SJSA1 (cell line): ENCODE data around the gene FOXN4. TPM values are rescaled to one million over a fixed set of nuclear protein-coding genes. Genes with fewer than 3 reads are reported as not detected.
A peak's percentile ranks its signal among the peaks of the same experiment; 100 is the strongest.

ENCODE experiments used
- DNase-seq, 2 experiments: peaks; one replicate each; pipeline ENCODE4 v3.0.0-alpha.2; 2015 to 2020; ENCODE audit warnings: low spot score in 2 of 2, low read depth in 1 of 2
- H3K27ac ChIP-seq: fragments of 250-450 bp; sonication (Bioruptor Pico); 2 replicates; pipeline ENCODE4 v1.5.1; 2020; ENCODE audit warnings: mild to moderate bottlenecking, moderate library complexity
- H3K27me3 ChIP-seq: fragments of 250-450 bp; sonication (Bioruptor Pico); replicated peaks from 2 replicates; pipeline ENCODE4 v1.5.1; 2020; ENCODE audit warnings: mild to moderate bottlenecking, moderate library complexity
- H3K36me3 ChIP-seq: fragments of 250-450 bp; sonication (Bioruptor Pico); 2 replicates; pipeline ENCODE4 v1.5.1; 2020; ENCODE audit warnings: mild to moderate bottlenecking
- H3K4me1 ChIP-seq: fragments of 250-450 bp; sonication (Bioruptor Pico); replicated peaks from 2 replicates; pipeline ENCODE4 v1.6.1; 2021; ENCODE audit warnings: mild to moderate bottlenecking
- H3K4me3 ChIP-seq: fragments of 250-450 bp; sonication (Bioruptor Pico); 2 replicates; pipeline ENCODE4 v1.5.1; 2020; ENCODE audit warnings: mild to moderate bottlenecking
- H3K9me3 ChIP-seq: fragments of 250-450 bp; sonication (Bioruptor Pico); replicated peaks from 2 replicates; pipeline ENCODE4 v1.5.1; 2020; ENCODE audit warnings: mild to moderate bottlenecking
- total RNA-seq: library from RNA; depleted of rRNA; stranded (reverse); fragments of >200 nt; shearing (Covaris generic); gene quantifications from 2 replicates; pipeline ENCODE4 v1.2.3, GENCODE V29; 2014; rRNA removed

Gene FOXN4, protein sequence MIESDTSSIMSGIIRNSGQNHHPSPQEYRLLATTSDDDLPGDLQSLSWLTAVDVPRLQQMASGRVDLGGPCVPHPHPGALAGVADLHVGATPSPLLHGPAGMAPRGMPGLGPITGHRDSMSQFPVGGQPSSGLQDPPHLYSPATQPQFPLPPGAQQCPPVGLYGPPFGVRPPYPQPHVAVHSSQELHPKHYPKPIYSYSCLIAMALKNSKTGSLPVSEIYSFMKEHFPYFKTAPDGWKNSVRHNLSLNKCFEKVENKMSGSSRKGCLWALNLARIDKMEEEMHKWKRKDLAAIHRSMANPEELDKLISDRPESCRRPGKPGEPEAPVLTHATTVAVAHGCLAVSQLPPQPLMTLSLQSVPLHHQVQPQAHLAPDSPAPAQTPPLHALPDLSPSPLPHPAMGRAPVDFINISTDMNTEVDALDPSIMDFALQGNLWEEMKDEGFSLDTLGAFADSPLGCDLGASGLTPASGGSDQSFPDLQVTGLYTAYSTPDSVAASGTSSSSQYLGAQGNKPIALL
- total RNA-seq = not detected in 2 replicates

DNA sequence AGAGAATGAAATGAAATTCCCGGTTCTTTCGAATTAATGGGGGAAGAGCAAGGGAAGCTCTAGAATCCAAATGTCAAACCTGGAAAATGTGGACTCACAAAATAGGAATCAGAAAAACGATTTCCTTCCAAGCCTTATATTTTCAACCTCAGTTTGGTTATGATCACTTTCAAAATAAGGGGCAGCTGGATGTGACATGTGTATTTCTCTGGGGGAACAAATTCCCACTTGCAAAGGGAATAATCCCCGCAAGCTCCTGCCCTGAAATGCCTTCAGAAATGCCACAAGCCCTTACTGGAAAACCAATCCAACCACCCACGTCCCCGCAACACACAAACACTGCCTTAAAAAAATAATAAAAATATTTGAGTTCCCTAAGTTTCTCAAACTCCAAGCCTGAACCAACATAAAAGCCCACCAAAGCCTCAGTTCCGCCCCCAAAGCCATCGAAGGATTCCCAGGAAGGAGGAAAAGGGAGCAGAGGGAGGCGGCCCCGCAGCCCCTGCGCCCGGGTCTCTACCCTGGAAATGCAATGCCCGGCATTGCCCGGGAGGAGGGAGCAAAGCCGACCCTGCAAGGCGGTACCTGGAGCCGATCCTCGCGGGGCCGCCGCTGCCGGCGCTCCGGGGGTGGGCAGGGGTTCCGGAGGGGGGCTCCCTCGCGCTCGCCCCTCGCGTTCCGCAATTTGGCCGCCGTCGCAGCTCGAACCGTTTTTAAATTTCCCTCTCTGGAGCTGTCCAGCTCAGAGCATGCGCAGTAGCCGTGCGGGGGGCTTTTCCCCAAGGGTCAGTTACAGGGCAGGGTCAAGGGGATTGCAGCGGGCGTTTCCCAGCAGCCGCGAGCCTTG, at the start of gene FOXN4:
Gene FOXN4 (minus strand): TSS at position 751 of the 847 bp plus-strand sequence. CDS start 963 bp downstream, outside the sequence.
- Histone ChIP-seq H3K4me3 (no peak within 1 kb of the TSS), H3K27me3 (peaks cover 63% of the 10 kb centered on the region)

GRCh38 chr12:109358154-109358869, 49.2 kb upstream of the FOXN4 start:
- Histone ChIP-seq H3K36me3 (no peaks in the 10 kb centered on the region), H3K9me3 (no peaks in the 10 kb centered on the region), H3K27ac (no peak overlapping the region), H3K4me1 (no peaks in the 10 kb centered on the region), H3K27me3 (peaks cover 36% of the 10 kb centered on the region), H3K4me3 (no peak overlapping the region)
- no peak for DNase-seq

More for the DNA sequence above, at the start of gene FOXN4:
- H3K36me3 ChIP-seq = no peaks in the 10 kb centered on the region
- no peaks in the 10 kb centered on the region for H3K9me3 ChIP-seq
- H3K4me1 ChIP-seq = peaks cover 4% of the 10 kb centered on the region; the same call in 1 of the 2 replicates
- DNase-seq = peak in 1 of 2 experiments; percentile 11
- H3K27ac ChIP-seq = no peak within 1 kb of the TSS

DNA sequence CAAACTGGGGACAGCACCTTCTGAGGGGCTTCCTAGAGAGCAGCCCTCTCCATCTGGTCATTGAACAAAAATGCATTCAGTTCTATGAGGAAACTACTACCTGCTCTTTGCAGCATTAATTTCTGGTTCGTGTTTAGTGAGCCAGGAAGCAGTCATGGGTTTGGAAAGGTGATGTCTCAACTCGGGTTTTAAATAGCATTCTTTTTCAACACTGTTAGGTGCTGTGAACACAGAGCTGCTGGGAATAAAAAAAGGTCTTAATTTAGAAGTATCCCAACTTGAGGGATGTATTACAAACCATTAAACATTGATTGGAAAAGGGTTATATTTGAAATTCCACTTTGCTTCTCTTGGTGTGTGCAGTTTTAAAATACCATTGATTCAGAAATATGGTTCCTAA, 47.9 kb upstream of the FOXN4 start:
- Histone ChIP-seq H3K27me3 (peaks cover 36% of the 10 kb centered on the region), H3K4me3 (no peak overlapping the region), H3K4me1 (no peaks in the 10 kb centered on the region), H3K36me3 (no peaks in the 10 kb centered on the region), H3K9me3 (no peaks in the 10 kb centered on the region), H3K27ac (no peak overlapping the region)
- no peak for DNase-seq

DNA sequence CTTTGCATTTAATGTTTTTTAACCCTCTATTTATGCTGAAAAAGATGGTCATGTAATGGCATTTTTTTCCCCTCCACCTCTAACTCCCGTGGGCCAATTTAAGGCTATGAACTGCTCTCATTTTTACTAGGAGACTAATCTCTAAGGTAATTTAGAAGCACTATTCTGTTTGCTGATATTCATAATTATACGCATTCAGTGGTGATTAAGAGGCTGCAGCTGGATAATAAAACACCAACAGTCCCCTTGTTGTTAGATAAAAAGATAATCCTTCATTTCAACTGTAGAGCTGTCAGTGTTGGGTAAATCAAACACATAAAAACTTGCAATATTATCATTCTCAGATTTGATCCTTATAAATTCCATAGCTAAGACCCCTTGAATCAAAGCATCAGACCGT, 47.5 kb upstream of the FOXN4 start:
- no peak overlapping the region for H3K4me3 ChIP-seq
- no peaks in the 10 kb centered on the region for H3K4me1 ChIP-seq
- no peaks in the 10 kb centered on the region for H3K9me3 ChIP-seq
- no peak for DNase-seq
- peaks cover 36% of the 10 kb centered on the region for H3K27me3 ChIP-seq
- H3K27ac ChIP-seq = no peak overlapping the region
- H3K36me3 ChIP-seq = no peaks in the 10 kb centered on the region

DNA sequence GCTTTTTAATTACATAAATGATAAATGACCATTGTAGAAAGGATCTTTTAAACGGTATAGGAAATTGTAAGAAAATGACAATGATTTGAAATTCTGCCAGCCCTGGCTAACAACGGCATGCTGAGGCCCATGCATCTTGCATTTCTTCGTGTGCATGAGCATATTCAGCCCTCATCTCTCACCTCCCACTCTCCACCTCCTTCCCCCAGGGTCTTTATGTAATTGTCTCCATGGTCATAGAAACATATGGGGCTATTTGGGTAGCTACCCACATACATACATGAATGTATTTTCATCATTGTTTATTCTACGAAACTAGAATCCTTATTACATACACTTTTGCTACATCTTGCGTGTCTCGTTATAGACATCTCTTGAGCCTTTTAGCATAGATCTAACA, 43.1 kb upstream of the FOXN4 start:
- DNase-seq = no peak
- Histone ChIP-seq H3K4me3 (no peak overlapping the region), H3K27me3 (peaks cover 31% of the 10 kb centered on the region), H3K27ac (no peak overlapping the region), H3K36me3 (no peaks in the 10 kb centered on the region), H3K9me3 (no peaks in the 10 kb centered on the region), H3K4me1 (no peaks in the 10 kb centered on the region)

DNA sequence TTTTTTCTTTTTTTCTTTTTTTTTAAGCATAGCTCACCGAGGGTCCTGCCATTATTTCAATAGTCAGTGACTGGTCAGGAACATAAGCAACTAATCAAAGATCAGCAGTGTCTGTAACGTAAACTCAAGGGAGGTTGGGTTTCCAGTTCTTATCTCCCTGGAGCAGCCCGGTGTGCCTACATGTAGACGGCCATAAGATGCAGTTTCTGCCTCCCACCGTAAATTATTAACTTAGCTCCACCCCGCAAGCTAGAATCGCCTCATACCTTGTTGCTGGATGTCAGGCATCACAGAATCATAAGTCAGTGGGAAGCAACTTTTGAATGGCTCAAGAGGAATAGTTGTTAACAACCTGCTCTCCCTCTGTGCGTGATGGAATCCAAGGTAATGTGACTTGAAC, 38.5 kb upstream of the FOXN4 start, which contains the start of gene MYO1H:
Gene MYO1H (plus strand): TSS at position 312 of the 400 bp plus-strand sequence. CDS start 61 bp downstream, at position 373.
- Histone ChIP-seq H3K27ac (no peak within 1 kb of the TSS), H3K27me3 (peaks cover 8% of the 10 kb centered on the region), H3K36me3 (no peaks in the 10 kb centered on the region), H3K4me3 (no peak within 1 kb of the TSS), H3K4me1 (no peaks in the 10 kb centered on the region), H3K9me3 (no peaks in the 10 kb centered on the region)
- DNase-seq = no peak

DNA sequence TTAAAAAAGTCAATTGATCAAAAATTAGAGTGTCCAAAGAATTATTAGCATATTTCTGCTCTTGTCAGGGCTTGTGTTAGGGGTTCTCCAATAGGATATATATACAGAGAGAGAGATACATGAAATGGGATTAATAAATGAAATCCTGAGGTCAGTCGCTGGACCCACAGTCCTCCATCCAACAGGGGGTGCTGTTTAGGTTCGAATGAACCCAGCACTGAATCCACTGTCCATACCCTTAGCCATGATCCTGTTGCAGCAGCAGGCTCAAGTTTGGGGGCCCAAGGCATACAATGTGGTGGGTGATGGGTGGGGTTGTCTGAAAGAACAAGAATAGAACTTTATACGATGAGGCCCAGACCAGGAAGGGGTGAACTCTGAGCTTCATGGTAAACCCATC, 37.8 kb upstream of the FOXN4 start:
- no peaks in the 10 kb centered on the region for H3K9me3 ChIP-seq
- no peaks in the 10 kb centered on the region for H3K4me1 ChIP-seq
- no peaks in the 10 kb centered on the region for H3K36me3 ChIP-seq
- H3K27ac ChIP-seq = no peak overlapping the region
- peaks cover 5% of the 10 kb centered on the region for H3K27me3 ChIP-seq
- no peak overlapping the region for H3K4me3 ChIP-seq
- no peak for DNase-seq

- Histone ChIP-seq H3K4me3 (no peak overlapping the region), H3K4me1 (no peaks in the 10 kb centered on the region), H3K9me3 (no peaks in the 10 kb centered on the region), H3K27me3 (no peaks in the 10 kb centered on the region; the same call in 1 of the 2 replicates), H3K36me3 (no peaks in the 10 kb centered on the region), H3K27ac (no peak overlapping the region)
- DNase-seq = no peak
These were observed 36.3 kb upstream of the FOXN4 start for GRCh38 chr12:109345428-109345827.

- Histone ChIP-seq H3K4me1 (no peaks in the 10 kb centered on the region), H3K4me3 (no peak overlapping the region), H3K36me3 (no peaks in the 10 kb centered on the region), H3K27me3 (no peaks in the 10 kb centered on the region; the same call in 1 of the 2 replicates), H3K9me3 (no peaks in the 10 kb centered on the region), H3K27ac (no peak overlapping the region)
- no peak for DNase-seq
These were observed 34.6 kb upstream of the FOXN4 start for GRCh38 chr12:109343677-109344076.

DNA sequence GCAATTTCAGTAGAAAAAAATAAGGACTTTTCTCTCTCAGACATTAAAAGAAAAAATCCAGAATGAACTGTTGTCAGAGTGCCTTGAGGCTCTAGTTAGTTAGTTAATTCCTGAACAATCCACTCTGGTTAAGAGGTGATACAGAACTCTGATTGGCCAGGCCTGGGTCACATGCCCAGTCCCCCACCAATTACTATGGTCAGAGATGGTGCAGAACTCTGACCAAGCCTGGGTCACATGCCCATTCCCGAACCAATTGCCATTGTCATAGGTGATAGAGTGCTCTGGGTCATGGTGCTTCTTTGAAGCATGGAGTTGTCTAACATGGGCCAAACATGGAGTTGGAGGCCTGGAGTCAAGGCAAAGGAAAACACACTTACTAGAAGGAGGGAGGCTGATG, 27.5 kb upstream of the FOXN4 start:
- Histone ChIP-seq H3K27ac (no peak overlapping the region), H3K27me3 (peaks cover 6% of the 10 kb centered on the region), H3K9me3 (no peaks in the 10 kb centered on the region), H3K36me3 (no peaks in the 10 kb centered on the region), H3K4me1 (no peaks in the 10 kb centered on the region), H3K4me3 (no peak overlapping the region)
- no peak for DNase-seq

- H3K9me3 ChIP-seq = no peaks in the 10 kb centered on the region
These were observed 25.8 kb upstream of the FOXN4 start for GRCh38 chr12:109334887-109335286.

GRCh38 chr12:109331301-109331952, 22.3 kb upstream of the FOXN4 start:
- Histone ChIP-seq H3K27me3 (peaks cover 35% of the 10 kb centered on the region), H3K9me3 (no peaks in the 10 kb centered on the region), H3K36me3 (no peaks in the 10 kb centered on the region), H3K27ac (no peak overlapping the region), H3K4me1 (no peaks in the 10 kb centered on the region), H3K4me3 (no peak overlapping the region)
- no peak for DNase-seq

More at GRCh38 chr12:109334887-109335286, 25.8 kb upstream of the FOXN4 start:
- peaks cover 18% of the 10 kb centered on the region for H3K27me3 ChIP-seq
- DNase-seq = no peak
- H3K4me1 ChIP-seq = no peaks in the 10 kb centered on the region
- H3K27ac ChIP-seq = no peak overlapping the region
- H3K4me3 ChIP-seq = no peak overlapping the region
- H3K36me3 ChIP-seq = no peaks in the 10 kb centered on the region
